Esophagus squamous epithelium (tissue), 5 donors: Measurements from ENCODE around the gene SLC45A2. TPM values are rescaled to one million over a fixed set of nuclear protein-coding genes. Genes with fewer than 3 reads are reported as not detected.

Source experiments
- DNase-seq: peaks from one replicate; lab custom pipeline; 2025; lab: John Stamatoyannopoulos, UW
- H3K27ac ChIP-seq, 4 donors: fragments of 200-600 bp; sonication (generic); one replicate each; pipeline ENCODE4 v1.5.1; 2016 to 2019; ENCODE audit warnings: mild to moderate bottlenecking in 1 of 4
- H3K27me3 ChIP-seq, 4 donors: fragments of 200-600 bp; sonication (generic); 1 replicate in 3 of 4; 2 replicates in 1 of 4; pipeline versions ENCODE4 v1.5.1 to v1.6.0; 2017 to 2021; ENCODE audit warnings: antibody characterized with exemption in 1 of 4
- H3K36me3 ChIP-seq, 3 donors: fragments of 200-600 bp; sonication (generic); one replicate each; pipeline ENCODE4 v1.5.1; 2016 to 2019
- H3K4me1 ChIP-seq, 3 donors: fragments of 200-600 bp; sonication (generic); one replicate each; pipeline ENCODE4 v1.5.1; 2017 to 2019
- H3K4me3 ChIP-seq, 4 donors: fragments of 200-600 bp; sonication (generic); 1 replicate in 3 of 4; 2 replicates in 1 of 4; pipeline ENCODE4 v1.5.1; 2016 to 2019; ENCODE audit warnings: mild to moderate bottlenecking in 2 of 4, moderate library complexity in 1 of 4
- H3K9me3 ChIP-seq, 3 donors: fragments of 200-600 bp; sonication (generic); one replicate each; pipeline ENCODE4 v1.5.1; 2016 to 2019
- POLR2A ChIP-seq, 4 donors: fragments of 450-650 bp; IDR thresholded peaks; one replicate each; pipeline ENCODE4 v1.6.1; 2017; ENCODE audit warnings: antibody characterized with exemption in 4 of 4, mild to moderate bottlenecking in 4 of 4, moderate library complexity in 3 of 4
- WGBS, 2 donors: methylation state at CpG; one replicate each; pipeline ENCODE4 v1.1.5; 2018; 5-methylcytosine and 5-hydroxymethylcytosine counted together
- intact Hi-C: fragments of 100-400 bp; cut with DNase I; formaldehyde crosslinking; loops from one replicate; pipeline ENCODE4 v1.15.0; 2022
- total RNA-seq, 4 donors: library from RNA; depleted of rRNA; stranded (reverse); fragments of >200 nt; gene quantifications; one replicate each; pipeline ENCODE4 v1.1.0, GENCODE V29; 2016
- TF ChIP-seq, protein P1 (sequence below), 6 experiments: fragments of 450-650 bp in 4 of 6; fragments of 200-600 bp in 2 of 6; sonication (generic) in 2 of 6; IDR thresholded peaks; one replicate each; pipeline ENCODE4 v1.5.1; 2016 to 2019; ENCODE audit warnings: antibody characterized with exemption in 6 of 6, mild to moderate bottlenecking in 4 of 6, moderate library complexity in 4 of 6
- donor health status: DM: yes; HTN: yes; CAD: no.

The SLC45A2 gene
- total RNA-seq, 4 donors from 2014 or later, result 0.19 TPM; not detected in 3

DNA sequence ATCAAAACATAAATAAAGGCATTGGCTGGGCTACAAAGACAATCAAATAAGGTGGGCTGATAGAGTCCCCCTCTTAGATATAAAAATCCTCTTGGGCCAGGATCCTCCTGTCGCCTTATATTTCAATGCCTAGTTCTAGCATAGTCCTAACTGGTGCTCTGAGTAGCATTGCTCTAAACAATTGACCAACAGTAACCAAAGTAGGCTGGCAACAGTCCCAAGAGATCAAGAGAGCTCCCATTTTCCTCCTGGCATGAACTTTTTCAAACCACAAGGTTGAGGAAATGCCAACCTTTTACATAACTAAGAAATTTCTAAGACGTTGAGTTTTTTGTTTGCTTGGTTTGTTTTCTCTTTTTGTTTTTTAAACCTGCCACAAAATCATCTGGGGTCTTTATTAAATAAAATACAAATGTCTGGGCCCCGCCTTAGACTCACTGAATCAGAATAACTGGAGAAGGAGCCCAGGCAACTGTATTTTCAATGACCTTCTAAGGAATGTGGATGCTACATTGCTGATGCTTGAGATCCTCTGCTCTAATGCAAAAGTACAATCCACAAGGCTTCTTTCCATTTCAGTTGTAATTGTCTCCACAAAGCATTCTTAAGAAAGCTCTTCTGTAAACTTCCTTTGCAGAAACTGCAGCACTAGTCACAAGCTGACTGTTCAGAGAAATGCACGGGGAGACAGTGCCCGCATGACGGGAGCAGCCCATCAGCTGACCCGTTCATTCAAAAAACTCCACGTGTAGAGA lies 2.9 kb downstream of the SLC45A2 start:
- TF ChIP-seq POLR2A (IDR thresholded peaks at IDR 0.05), result no peak
- TF ChIP-seq, protein P1, sequence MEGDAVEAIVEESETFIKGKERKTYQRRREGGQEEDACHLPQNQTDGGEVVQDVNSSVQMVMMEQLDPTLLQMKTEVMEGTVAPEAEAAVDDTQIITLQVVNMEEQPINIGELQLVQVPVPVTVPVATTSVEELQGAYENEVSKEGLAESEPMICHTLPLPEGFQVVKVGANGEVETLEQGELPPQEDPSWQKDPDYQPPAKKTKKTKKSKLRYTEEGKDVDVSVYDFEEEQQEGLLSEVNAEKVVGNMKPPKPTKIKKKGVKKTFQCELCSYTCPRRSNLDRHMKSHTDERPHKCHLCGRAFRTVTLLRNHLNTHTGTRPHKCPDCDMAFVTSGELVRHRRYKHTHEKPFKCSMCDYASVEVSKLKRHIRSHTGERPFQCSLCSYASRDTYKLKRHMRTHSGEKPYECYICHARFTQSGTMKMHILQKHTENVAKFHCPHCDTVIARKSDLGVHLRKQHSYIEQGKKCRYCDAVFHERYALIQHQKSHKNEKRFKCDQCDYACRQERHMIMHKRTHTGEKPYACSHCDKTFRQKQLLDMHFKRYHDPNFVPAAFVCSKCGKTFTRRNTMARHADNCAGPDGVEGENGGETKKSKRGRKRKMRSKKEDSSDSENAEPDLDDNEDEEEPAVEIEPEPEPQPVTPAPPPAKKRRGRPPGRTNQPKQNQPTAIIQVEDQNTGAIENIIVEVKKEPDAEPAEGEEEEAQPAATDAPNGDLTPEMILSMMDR (IDR thresholded peaks at IDR 0.05), result no peak
- Histone ChIP-seq H3K4me3 (no peak overlapping the region), H3K27ac (no peak overlapping the region), H3K4me1 (peaks cover 0 to 4% (median 0%) of the 10 kb centered on the region in 3 donors), H3K27me3 (no peaks in the 10 kb centered on the region), H3K9me3 (no peaks in the 10 kb centered on the region), H3K36me3 (peaks cover 0 to 4% (median 0%) of the 10 kb centered on the region in 3 donors)
- intact Hi-C loops, result no loop called here
- no peak for DNase-seq
- 47 to 63% methylated on average over 3 to 7 of the region's 8 CpGs for WGBS, 2 donors

DNA sequence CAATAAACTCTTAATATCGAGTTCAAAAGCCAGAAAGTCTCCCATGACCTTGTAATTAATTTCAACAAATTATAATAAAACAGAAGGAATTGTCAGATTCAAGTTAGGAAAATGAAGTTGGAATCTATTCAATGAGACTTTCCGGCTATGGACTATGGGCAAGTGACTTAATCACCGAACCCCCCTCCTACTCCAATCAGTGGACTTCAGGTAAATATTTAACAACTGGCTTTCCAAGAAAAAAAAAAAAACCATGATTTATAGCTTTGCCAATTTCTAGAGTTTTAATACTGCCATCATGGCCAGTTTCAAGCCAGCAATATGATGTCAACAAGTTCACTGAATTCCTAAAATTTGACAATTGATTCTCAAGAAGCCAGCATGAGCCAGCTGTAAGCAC lies 4.5 kb downstream of the SLC45A2 start:
- no peaks in the 10 kb centered on the region for H3K9me3 ChIP-seq
- no peaks in the 10 kb centered on the region for H3K27me3 ChIP-seq
- H3K4me3 ChIP-seq, result no peak overlapping the region
- 90 to 92% methylated on average over 3 of the region's 3 CpGs for WGBS, 2 donors
- H3K36me3 ChIP-seq, result no peaks in the 10 kb centered on the region
- no peak overlapping the region for H3K27ac ChIP-seq
- TF ChIP-seq, protein P1 (IDR thresholded peaks at IDR 0.05), result no peak
- no peak for TF ChIP-seq POLR2A (IDR thresholded peaks at IDR 0.05)
- no peak for DNase-seq
- H3K4me1 ChIP-seq, result peaks cover 0 to 4% (median 0%) of the 10 kb centered on the region in 3 donors
- intact Hi-C loops, result no loop called here

DNA sequence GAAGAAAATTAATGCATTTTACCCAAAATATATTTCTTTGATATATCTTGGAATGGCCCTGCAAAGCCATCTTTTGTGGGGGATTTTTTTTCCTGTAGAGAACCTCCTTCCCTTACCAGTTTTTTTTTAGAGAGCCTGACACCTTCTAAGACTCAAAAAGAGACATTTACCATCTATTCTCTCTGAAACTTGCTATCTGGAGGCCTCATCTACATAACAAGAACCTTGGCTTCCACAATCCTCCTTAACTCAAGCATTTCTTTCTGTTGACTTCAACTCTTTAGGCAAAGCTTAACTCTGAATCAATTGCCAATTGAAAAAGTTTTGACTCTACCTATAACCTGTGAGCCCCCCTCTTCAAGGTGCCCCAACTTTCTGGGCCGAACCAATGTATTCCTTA lies 6.2 kb downstream of the SLC45A2 start:
- Histone ChIP-seq H3K27ac (no peak overlapping the region), H3K4me3 (no peak overlapping the region), H3K27me3 (no peaks in the 10 kb centered on the region), H3K36me3 (no peaks in the 10 kb centered on the region), H3K4me1 (peaks cover 0 to 9% (median 0%) of the 10 kb centered on the region in 3 donors), H3K9me3 (no peaks in the 10 kb centered on the region)
- TF ChIP-seq, protein P1 (IDR thresholded peaks at IDR 0.05), result no peak
- no peak for TF ChIP-seq POLR2A (IDR thresholded peaks at IDR 0.05)
- WGBS, 2 donors, result 85 to 100% methylated on average over 1 of the region's 1 CpG
- DNase-seq, result no peak
- intact Hi-C loops, result no loop called here

DNA sequence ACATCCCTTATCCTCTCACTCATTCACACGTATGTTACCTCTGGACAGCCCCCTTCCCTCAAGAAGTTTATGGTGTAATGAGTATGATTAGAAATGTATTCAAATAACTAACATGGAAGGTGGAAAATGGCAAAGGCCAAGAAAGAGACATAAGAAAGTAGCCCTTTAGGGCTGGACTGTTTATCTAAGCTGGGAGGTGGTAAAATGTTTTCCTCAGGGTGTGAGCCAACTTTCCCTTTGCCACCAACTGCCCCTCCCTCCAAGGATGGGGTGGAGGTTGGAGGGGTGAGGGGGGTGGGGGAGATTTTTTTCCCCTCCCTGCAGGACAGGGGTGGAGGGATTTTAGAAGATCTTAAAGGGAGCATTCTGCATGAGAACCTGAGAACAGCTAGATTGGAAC lies 8.2 kb downstream of the SLC45A2 start:
- Histone ChIP-seq H3K4me3 (no peak overlapping the region), H3K27me3 (no peaks in the 10 kb centered on the region), H3K27ac (no peak overlapping the region), H3K4me1 (peaks cover 0 to 5% (median 0%) of the 10 kb centered on the region in 3 donors), H3K36me3 (no peaks in the 10 kb centered on the region), H3K9me3 (no peaks in the 10 kb centered on the region)
- no peak for DNase-seq
- 69 to 85% methylated on average over 1 of the region's 1 CpG for WGBS, 2 donors
- no peak for TF ChIP-seq POLR2A (IDR thresholded peaks at IDR 0.05)
- TF ChIP-seq, protein P1 (IDR thresholded peaks at IDR 0.05), result no peak
- intact Hi-C loops, result no loop called here

DNA sequence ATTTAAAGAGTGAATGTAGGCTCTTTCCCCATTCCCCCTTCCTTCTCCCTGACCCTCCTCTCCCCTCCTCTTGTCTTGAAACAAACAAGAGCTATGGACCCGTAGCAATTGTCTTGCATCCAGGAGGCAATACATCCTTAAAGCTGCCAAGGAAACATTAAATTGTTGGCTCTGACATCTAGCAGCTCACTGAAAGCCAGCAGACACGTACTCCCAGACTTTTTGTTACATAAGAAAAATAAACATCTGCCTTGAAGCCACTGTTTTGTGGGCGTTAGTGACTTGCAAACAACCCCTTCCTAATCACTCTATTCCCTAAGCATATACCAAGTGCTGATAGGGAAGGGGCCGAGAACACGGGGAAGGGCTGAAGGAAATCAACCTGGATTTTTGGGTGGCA lies 8.6 kb downstream of the SLC45A2 start:
- no peak for DNase-seq
- intact Hi-C loops, result no loop called here
- Histone ChIP-seq H3K27me3 (no peaks in the 10 kb centered on the region), H3K9me3 (no peaks in the 10 kb centered on the region), H3K4me3 (no peak overlapping the region), H3K36me3 (no peaks in the 10 kb centered on the region), H3K4me1 (peaks cover 0 to 5% (median 0%) of the 10 kb centered on the region in 3 donors), H3K27ac (no peak overlapping the region)
- 16 to 30% methylated on average over 5 of the region's 5 CpGs for WGBS, 2 donors
- TF ChIP-seq, protein P1 (IDR thresholded peaks at IDR 0.05), result no peak
- TF ChIP-seq POLR2A (IDR thresholded peaks at IDR 0.05), result no peak
